Stimulated activated naive CD4-positive, alpha-beta T cell treated with Interleukin-2 at 50 U/mL for 16 hours (primary cell): Measurements from ENCODE around the gene ARL13B.
"Not testable (repeated sequence)": the region's sequence is repeated elsewhere in the genome, so short reads cannot be mapped to it uniquely, and the experiment has no call there.

Experiments
- DNase-seq: peaks from one replicate; lab custom pipeline; 2025; lab: John Stamatoyannopoulos, UW

Gene ARL13B

GRCh38 chr3:93979850-93980676 is at the start of gene ARL13B:
Gene ARL13B, plus strand, starts transcription at chr3:93980155. Its CDS starts 269 bp downstream, at chr3:93980424.
- DNase-seq: peak; percentile 96

GRCh38 chr3:93931597-93932229 is 48.2 kb upstream of the ARL13B start:
- DNase-seq: no peak

- DNase-seq: no peak
These were observed 45.4 kb upstream of the ARL13B start for GRCh38 chr3:93934366-93935046.

GRCh38 chr3:93936549-93936948 is 43.4 kb upstream of the ARL13B start:
- no peak for DNase-seq

GRCh38 chr3:93937485-93937884 is 42.5 kb upstream of the ARL13B start:
- DNase-seq: not testable (repeated sequence)

GRCh38 chr3:93949958-93950357 is 30.0 kb upstream of the ARL13B start:
- not testable (repeated sequence) for DNase-seq

- DNase-seq: no peak
These were observed 18.9 kb upstream of the ARL13B start for GRCh38 chr3:93961026-93961425.

- no peak for DNase-seq
These were observed 18.5 kb upstream of the ARL13B start for GRCh38 chr3:93961489-93961888.

GRCh38 chr3:93962798-93963197 is 17.2 kb upstream of the ARL13B start:
- no peak for DNase-seq

- DNase-seq: not testable (repeated sequence)
These were observed 14.8 kb upstream of the ARL13B start for GRCh38 chr3:93965106-93965505.

- no peak for DNase-seq
These were observed 10.5 kb upstream of the ARL13B start for GRCh38 chr3:93969443-93969842.

GRCh38 chr3:93969997-93970396 is 10.0 kb upstream of the ARL13B start:
- no peak for DNase-seq

- peak; percentile 15 for DNase-seq
These were observed 6.5 kb upstream of the ARL13B start, which contains the start of gene PROS1 for GRCh38 chr3:93973131-93974126. Gene PROS1, minus strand, starts transcription at chr3:93973896. Its CDS starts 147 bp downstream, at chr3:93973749.

GRCh38 chr3:93981649-93982048 is 1.7 kb downstream of the ARL13B start:
- no peak for DNase-seq

GRCh38 chr3:93983408-93983807 is 3.5 kb downstream of the ARL13B start:
- no peak for DNase-seq

GRCh38 chr3:93984618-93985017 is 4.7 kb downstream of the ARL13B start:
- DNase-seq: no peak

GRCh38 chr3:93988283-93988682 is 8.3 kb downstream of the ARL13B start:
- DNase-seq: no peak

- DNase-seq: no peak
These were observed 8.8 kb downstream of the ARL13B start for GRCh38 chr3:93988764-93989163.

- DNase-seq: no peak
These were observed 9.3 kb downstream of the ARL13B start for GRCh38 chr3:93989241-93989640.

- no peak for DNase-seq
These were observed 11.7 kb downstream of the ARL13B start for GRCh38 chr3:93991631-93992030.

- no peak for DNase-seq
These were observed 12.3 kb downstream of the ARL13B start for GRCh38 chr3:93992207-93992606.
